Smooth muscle cell (in vitro differentiated cells): Measurements from ENCODE around the gene TMEM255B. TPM values are rescaled to one million over a fixed set of nuclear protein-coding genes. Genes with fewer than 3 reads are reported as not detected.

ENCODE experiments used
- DNase-seq: peaks from one replicate; lab custom pipeline; 2025; ENCODE audit not compliant: unreplicated experiment; lab: John Stamatoyannopoulos, UW
- H2AFZ ChIP-seq: fragments of 200-600 bp; sonication (generic); 2 replicates; pipeline ENCODE4 v1.6.0; 2016; ENCODE audit warnings: antibody characterized with exemption, low read depth, mild to moderate bottlenecking
- H3F3A ChIP-seq: fragments of 200-600 bp; sonication (generic); 2 replicates; pipeline ENCODE4 v1.6.0; 2017; ENCODE audit warnings: antibody characterized with exemption, low read depth
- H3K27ac ChIP-seq: fragments of 200-600 bp; sonication (generic); 2 replicates; pipeline ENCODE4 v1.5.1; 2016; ENCODE audit warnings: low read depth, mild to moderate bottlenecking
- H3K27me3 ChIP-seq: fragments of 200-600 bp; sonication (generic); 2 replicates; pipeline ENCODE4 v1.6.1; 2016; ENCODE audit warnings: low read depth, mild to moderate bottlenecking
- H3K36me3 ChIP-seq: fragments of 200-600 bp; sonication (generic); 2 replicates; pipeline ENCODE4 v1.5.1; 2016; ENCODE audit warnings: low read depth
- H3K4me1 ChIP-seq: fragments of 200-600 bp; sonication (generic); 2 replicates; pipeline ENCODE4 v1.5.1; 2016; ENCODE audit warnings: low read depth
- H3K4me2 ChIP-seq: fragments of 200-600 bp; sonication (generic); 2 replicates; pipeline ENCODE4 v1.6.0; 2016; ENCODE audit warnings: mild to moderate bottlenecking
- H3K4me3 ChIP-seq: fragments of 200-600 bp; sonication (generic); 2 replicates; pipeline ENCODE4 v1.5.1; 2016; ENCODE audit warnings: mild to moderate bottlenecking
- H3K79me2 ChIP-seq: fragments of 200-600 bp; sonication (generic); 2 replicates; pipeline ENCODE4 v1.6.0; 2016; ENCODE audit warnings: low read depth, mild to moderate bottlenecking
- H3K9ac ChIP-seq: fragments of 200-600 bp; sonication (generic); 2 replicates; pipeline ENCODE4 v1.6.0; 2016; ENCODE audit warnings: low read depth
- H3K9me3 ChIP-seq: fragments of 200-600 bp; sonication (generic); replicated peaks from 2 replicates; pipeline ENCODE4 v1.5.1; 2016; ENCODE audit warnings: low read depth
- H4K20me1 ChIP-seq: fragments of 200-600 bp; sonication (generic); 2 replicates; pipeline ENCODE4 v1.6.0; 2016; ENCODE audit warnings: low read depth
- WGBS: methylation state at CpG from one replicate; pipeline ENCODE4 v1.1.7; 2016; ENCODE audit warnings: low lambda C conversion rate; 5-methylcytosine and 5-hydroxymethylcytosine counted together
- polyA plus RNA-seq: library from polyadenylated mRNA; unstranded; fragments of >200 nt; fragmentation: Nextera tagmentation; extraction: Ambion mirVana; gene quantifications from 2 replicates; pipeline ENCODE4 v1.2.1, GENCODE V29; 2016
- total RNA-seq: library from RNA; depleted of rRNA; stranded (reverse); fragments of >200 nt; gene quantifications from 2 replicates; pipeline ENCODE4 v1.2.3, GENCODE V29; 2014
- TF ChIP-seq, protein P1 (sequence below): fragments of 200-600 bp; sonication (generic); IDR thresholded peaks from 2 replicates; pipeline ENCODE4 v1.5.1; 2017; ENCODE audit warnings: borderline replicate concordance, mild to moderate bottlenecking, antibody characterized with exemption; ENCODE audit not compliant: insufficient read depth, poor library complexity, severe bottlenecking

Gene TMEM255B
- total and polyA plus RNA-seq, 2 experiments from 2014 or later = 0.22 to 2.1 TPM

DNA sequence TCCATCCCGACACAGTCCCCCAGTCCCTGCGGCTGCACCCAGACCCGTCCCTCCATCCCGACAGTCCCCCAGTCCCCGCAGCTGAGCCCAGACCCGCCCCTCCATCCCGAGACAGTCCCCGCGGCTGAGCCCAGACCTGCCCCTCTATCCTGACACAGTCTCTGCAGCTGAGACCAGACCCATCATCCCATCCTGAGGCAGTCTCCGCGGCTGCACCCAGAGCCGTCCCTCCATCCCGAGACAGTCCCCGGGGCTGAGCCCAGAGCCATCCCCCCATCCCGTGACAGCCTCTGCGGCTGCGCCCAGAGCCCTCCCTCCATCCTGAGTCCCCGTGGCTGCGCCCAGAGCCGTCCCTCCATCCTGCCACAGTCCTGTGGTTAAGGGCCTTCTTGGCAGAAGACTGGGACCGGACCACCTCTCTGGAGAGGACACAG is 28.8 kb upstream of the TMEM255B start:
- H3F3A ChIP-seq = no peaks in the 10 kb centered on the region
- no peaks in the 10 kb centered on the region for H3K36me3 ChIP-seq
- 84% methylated on average over 17 of the region's 21 CpGs for WGBS
- H4K20me1 ChIP-seq = no peaks in the 10 kb centered on the region
- H3K27me3 ChIP-seq = no peaks in the 10 kb centered on the region
- TF ChIP-seq, protein P1, sequence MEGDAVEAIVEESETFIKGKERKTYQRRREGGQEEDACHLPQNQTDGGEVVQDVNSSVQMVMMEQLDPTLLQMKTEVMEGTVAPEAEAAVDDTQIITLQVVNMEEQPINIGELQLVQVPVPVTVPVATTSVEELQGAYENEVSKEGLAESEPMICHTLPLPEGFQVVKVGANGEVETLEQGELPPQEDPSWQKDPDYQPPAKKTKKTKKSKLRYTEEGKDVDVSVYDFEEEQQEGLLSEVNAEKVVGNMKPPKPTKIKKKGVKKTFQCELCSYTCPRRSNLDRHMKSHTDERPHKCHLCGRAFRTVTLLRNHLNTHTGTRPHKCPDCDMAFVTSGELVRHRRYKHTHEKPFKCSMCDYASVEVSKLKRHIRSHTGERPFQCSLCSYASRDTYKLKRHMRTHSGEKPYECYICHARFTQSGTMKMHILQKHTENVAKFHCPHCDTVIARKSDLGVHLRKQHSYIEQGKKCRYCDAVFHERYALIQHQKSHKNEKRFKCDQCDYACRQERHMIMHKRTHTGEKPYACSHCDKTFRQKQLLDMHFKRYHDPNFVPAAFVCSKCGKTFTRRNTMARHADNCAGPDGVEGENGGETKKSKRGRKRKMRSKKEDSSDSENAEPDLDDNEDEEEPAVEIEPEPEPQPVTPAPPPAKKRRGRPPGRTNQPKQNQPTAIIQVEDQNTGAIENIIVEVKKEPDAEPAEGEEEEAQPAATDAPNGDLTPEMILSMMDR = no peak
- H2AFZ ChIP-seq = no peak overlapping the region
- H3K9me3 ChIP-seq = no peaks in the 10 kb centered on the region
- H3K79me2 ChIP-seq = no peaks in the 10 kb centered on the region
- no peak overlapping the region for H3K4me3 ChIP-seq
- H3K4me2 ChIP-seq = no peak overlapping the region
- no peak overlapping the region for H3K9ac ChIP-seq
- no peak overlapping the region for H3K27ac ChIP-seq
- no peaks in the 10 kb centered on the region for H3K4me1 ChIP-seq
- DNase-seq = no peak

DNA sequence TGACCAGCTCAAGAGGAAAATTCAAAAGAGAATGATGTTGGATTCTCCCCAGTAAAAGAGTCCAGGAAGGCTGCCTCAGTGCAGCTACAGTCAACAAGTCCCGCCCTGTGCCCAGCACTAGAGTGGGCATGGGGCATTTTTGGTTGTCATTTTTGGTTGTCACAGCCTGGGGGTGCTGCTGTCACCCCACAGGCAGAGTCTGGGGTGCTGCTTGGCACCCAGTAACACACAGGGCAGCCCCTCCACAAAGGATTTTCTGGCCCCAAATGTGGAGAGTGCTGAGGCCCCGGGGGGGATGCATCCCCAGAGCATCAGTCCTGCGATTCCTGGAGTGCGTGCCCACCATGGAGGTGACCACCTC is 28.2 kb upstream of the TMEM255B start:
- H3K4me1 ChIP-seq = no peaks in the 10 kb centered on the region
- H3K27me3 ChIP-seq = no peaks in the 10 kb centered on the region
- H2AFZ ChIP-seq = no peak overlapping the region
- no peaks in the 10 kb centered on the region for H3K9me3 ChIP-seq
- H3K79me2 ChIP-seq = no peaks in the 10 kb centered on the region
- no peak overlapping the region for H3K4me2 ChIP-seq
- TF ChIP-seq, protein P1 = no peak
- H3K9ac ChIP-seq = no peak overlapping the region
- DNase-seq = no peak
- H3K4me3 ChIP-seq = no peak overlapping the region
- H4K20me1 ChIP-seq = no peaks in the 10 kb centered on the region
- 100% methylated on average over 4 of the region's 4 CpGs for WGBS
- H3K27ac ChIP-seq = no peak overlapping the region
- H3K36me3 ChIP-seq = no peaks in the 10 kb centered on the region
- no peaks in the 10 kb centered on the region for H3F3A ChIP-seq

DNA sequence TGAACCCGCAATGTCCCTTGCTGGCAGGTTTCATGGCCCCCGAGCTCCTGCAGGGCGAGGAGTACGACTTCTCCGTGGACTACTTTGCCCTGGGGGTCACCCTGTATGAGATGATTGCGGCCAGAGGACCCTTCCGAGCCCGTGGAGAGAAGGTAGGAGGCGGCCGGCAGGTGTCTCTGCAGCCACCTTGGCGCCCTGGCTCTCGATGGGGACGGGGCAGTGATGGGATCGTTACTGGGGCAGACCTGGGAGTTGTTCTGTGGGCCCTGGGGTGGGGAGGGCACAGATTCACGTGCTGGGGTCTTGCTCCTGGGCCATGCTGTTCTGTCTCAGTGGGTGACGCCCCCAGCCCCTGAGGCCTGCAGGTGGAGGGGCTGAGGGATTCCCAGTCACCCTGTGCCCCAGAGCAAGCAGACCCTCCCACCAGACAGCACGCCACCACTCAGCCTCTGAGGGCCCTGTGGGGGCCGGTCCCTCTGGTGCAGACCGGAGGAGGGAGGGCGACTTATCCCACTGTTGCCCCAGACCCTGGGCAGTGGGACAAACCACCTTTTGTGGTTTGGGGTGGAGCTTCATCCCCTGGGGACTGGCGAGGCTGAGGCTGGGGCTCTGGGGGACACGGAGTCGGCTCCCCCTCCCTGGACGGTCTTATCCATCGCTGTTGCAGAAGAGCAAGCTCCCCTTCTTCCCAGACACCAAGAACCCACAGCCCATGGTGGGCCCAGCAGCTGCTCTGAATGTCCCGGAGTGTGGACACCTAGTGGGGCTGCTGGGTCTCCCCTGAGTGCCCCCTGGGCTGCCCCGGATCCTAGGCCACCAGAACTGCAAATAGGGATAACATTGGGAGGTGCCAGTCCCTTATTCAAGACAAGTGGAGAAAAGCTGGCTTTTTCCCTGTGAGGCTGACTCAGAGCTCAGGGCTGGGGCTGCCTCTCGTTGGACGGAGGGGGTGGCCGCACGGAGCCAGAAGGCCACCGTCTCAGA is 27.5 kb upstream of the TMEM255B start:
- H2AFZ ChIP-seq = no peak overlapping the region
- no peaks in the 10 kb centered on the region for H3F3A ChIP-seq
- H3K4me3 ChIP-seq = no peak overlapping the region
- no peaks in the 10 kb centered on the region for H3K79me2 ChIP-seq
- DNase-seq = no peak
- TF ChIP-seq, protein P1 = no peak
- no peaks in the 10 kb centered on the region for H3K4me1 ChIP-seq
- no peaks in the 10 kb centered on the region for H3K27me3 ChIP-seq
- no peaks in the 10 kb centered on the region for H3K36me3 ChIP-seq
- no peak overlapping the region for H3K27ac ChIP-seq
- no peak overlapping the region for H3K9ac ChIP-seq
- H3K4me2 ChIP-seq = no peak overlapping the region
- H3K9me3 ChIP-seq = no peaks in the 10 kb centered on the region
- WGBS = 80% methylated on average over 30 of the region's 32 CpGs
- H4K20me1 ChIP-seq = no peaks in the 10 kb centered on the region
